Measurements from ENCODE around the gene HECTD4. TPM values are rescaled to one million over a fixed set of nuclear protein-coding genes. Genes with fewer than 3 reads are reported as not detected.

Gene HECTD4
- total and polyA plus RNA-seq, 9 of the 15 experiments (the other 6 are each of a cell fraction or from before 2014, with no cell fraction given) = 3.5 to 33.3 (median 13.5) TPM

DNA sequence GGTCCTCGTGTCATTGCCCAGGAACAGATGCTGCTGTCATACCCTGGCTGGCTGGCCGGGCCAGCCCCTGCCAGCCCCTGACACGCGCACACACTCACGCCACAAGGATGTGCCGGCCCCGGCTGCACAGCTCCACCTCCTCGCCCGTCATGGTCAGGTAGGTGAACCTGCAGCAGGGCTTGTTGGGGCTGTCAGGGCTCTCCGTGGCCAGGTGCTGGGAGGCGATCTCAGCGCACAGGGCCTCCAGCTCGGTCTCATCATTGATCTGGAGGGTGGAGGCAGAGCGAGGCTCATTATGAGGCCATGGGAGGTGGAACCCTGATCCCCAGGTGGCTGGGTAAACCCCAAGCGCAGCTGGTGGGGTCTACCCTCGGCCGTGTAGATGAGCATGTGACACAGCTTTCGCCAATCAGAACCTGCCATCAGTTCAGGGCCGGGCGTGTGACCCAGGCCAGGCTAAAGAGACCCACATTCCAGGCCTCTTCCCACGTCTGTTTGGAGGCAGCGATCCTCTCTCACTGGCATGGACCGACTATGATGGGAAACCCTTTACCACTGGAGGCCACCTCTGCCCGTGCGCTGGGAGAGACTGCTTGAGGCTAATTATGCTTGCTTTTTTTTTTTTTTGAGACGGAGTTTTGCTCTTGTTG lies 218.1 kb downstream of the HECTD4 start:
- in situ Hi-C loops (cut with MboI) = no loop called here
- POLR2A ChIA-PET = interaction anchor here (1.1 kb wide), 1 partner anchor 9 kb away, joined by 3 read pairs; no protein-coding TSS in a partner anchor

More for the DNA sequence above, 218.1 kb downstream of the HECTD4 start:
- no peak overlapping the region for H2AFZ ChIP-seq (ENCODE audit: low read depth, low read length)
- FAIRE-seq = no peak
- intact Hi-C loops (cut with micrococcal nuclease) = no loop called here
- no peak overlapping the region for H3K27ac ChIP-seq (ENCODE audit: extremely low read depth, low read depth, low read length)
- H3K79me2 ChIP-seq (ENCODE audit: control insufficient read depth, insufficient read depth, low read length) = no peaks in the 10 kb centered on the region
- TF ChIP-seq, protein P1, sequence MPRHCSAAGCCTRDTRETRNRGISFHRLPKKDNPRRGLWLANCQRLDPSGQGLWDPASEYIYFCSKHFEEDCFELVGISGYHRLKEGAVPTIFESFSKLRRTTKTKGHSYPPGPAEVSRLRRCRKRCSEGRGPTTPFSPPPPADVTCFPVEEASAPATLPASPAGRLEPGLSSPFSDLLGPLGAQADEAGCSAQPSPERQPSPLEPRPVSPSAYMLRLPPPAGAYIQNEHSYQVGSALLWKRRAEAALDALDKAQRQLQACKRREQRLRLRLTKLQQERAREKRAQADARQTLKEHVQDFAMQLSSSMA (CRISPR knock-in tag; IDR thresholded peaks at IDR 0.05) = no peak
- TF ChIP-seq, protein P2, sequence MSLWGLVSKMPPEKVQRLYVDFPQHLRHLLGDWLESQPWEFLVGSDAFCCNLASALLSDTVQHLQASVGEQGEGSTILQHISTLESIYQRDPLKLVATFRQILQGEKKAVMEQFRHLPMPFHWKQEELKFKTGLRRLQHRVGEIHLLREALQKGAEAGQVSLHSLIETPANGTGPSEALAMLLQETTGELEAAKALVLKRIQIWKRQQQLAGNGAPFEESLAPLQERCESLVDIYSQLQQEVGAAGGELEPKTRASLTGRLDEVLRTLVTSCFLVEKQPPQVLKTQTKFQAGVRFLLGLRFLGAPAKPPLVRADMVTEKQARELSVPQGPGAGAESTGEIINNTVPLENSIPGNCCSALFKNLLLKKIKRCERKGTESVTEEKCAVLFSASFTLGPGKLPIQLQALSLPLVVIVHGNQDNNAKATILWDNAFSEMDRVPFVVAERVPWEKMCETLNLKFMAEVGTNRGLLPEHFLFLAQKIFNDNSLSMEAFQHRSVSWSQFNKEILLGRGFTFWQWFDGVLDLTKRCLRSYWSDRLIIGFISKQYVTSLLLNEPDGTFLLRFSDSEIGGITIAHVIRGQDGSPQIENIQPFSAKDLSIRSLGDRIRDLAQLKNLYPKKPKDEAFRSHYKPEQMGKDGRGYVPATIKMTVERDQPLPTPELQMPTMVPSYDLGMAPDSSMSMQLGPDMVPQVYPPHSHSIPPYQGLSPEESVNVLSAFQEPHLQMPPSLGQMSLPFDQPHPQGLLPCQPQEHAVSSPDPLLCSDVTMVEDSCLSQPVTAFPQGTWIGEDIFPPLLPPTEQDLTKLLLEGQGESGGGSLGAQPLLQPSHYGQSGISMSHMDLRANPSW (CRISPR knock-in tag; IDR thresholded peaks at IDR 0.05) = no peak
- TF ChIP-seq RBM22 (IDR thresholded peaks at IDR 0.05; ENCODE audit: low read depth, low read length, poor library complexity, severe bottlenecking) (peak; percentile 32), POLR2B (IDR thresholded peaks at IDR 0.05; ENCODE audit: low read depth, partially characterized antibody) (no peak), BDP1 (IDR thresholded peaks at IDR 0.05; ENCODE audit: insufficient read depth, insufficient read length) (no peak), ZNF584 (CRISPR knock-in tag; IDR thresholded peaks at IDR 0.05; ENCODE audit: low read depth) (no peak), ZNF707 (CRISPR knock-in tag; conservative IDR thresholded peaks at IDR 0.05) (no peak), SRSF1 (IDR thresholded peaks at IDR 0.05; ENCODE audit: low read depth, low read length) (no peak), POLR2G (IDR thresholded peaks at IDR 0.05; ENCODE audit: low read depth, low read length) (0 out of 2 replicates have a peak, but pooled peaks have one; percentile 22), RFX7 (CRISPR knock-in tag; IDR thresholded peaks at IDR 0.05) (no peak), CEBPG (CRISPR knock-in tag; IDR thresholded peaks at IDR 0.05) (no peak), CEBPG (tag; conservative IDR thresholded peaks at IDR 0.05 in 1 of 2, IDR thresholded peaks at IDR 0.05 in 1 of 2) (no peak), HNRNPUL1 (IDR thresholded peaks at IDR 0.05; ENCODE audit: low read length) (no peak), ZNF175 (CRISPR knock-in tag; IDR thresholded peaks at IDR 0.05; ENCODE audit: low read depth) (no peak)
- TF ChIP-seq, protein P3, sequence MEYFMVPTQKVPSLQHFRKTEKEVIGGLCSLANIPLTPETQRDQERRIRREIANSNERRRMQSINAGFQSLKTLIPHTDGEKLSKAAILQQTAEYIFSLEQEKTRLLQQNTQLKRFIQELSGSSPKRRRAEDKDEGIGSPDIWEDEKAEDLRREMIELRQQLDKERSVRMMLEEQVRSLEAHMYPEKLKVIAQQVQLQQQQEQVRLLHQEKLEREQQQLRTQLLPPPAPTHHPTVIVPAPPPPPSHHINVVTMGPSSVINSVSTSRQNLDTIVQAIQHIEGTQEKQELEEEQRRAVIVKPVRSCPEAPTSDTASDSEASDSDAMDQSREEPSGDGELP (CRISPR knock-in tag; IDR thresholded peaks at IDR 0.05; ENCODE audit: borderline replicate concordance) = no peak
- TF ChIP-seq, protein P4, sequence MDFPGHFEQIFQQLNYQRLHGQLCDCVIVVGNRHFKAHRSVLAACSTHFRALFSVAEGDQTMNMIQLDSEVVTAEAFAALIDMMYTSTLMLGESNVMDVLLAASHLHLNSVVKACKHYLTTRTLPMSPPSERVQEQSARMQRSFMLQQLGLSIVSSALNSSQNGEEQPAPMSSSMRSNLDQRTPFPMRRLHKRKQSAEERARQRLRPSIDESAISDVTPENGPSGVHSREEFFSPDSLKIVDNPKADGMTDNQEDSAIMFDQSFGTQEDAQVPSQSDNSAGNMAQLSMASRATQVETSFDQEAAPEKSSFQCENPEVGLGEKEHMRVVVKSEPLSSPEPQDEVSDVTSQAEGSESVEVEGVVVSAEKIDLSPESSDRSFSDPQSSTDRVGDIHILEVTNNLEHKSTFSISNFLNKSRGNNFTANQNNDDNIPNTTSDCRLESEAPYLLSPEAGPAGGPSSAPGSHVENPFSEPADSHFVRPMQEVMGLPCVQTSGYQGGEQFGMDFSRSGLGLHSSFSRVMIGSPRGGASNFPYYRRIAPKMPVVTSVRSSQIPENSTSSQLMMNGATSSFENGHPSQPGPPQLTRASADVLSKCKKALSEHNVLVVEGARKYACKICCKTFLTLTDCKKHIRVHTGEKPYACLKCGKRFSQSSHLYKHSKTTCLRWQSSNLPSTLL (IDR thresholded peaks at IDR 0.05) = no peak
- no peak overlapping the region for H3K4me2 ChIP-seq (ENCODE audit: insufficient read depth, low read length)
- peaks cover 0 to 17% of the 10 kb centered on the region in 2 experiments; a peak in 2 of 5 replicates for H3K4me1 ChIP-seq (replicated peaks in 1 of 2; ENCODE audit: control insufficient read depth in 2 of 2, insufficient read depth in 2 of 2, low read length in 2 of 2)
- CTCF ChIA-PET (ENCODE audit: low intra/inter-chr PET ratio) = no interaction called here
- H3K4me3 ChIP-seq = no peak overlapping the region
- H3K9ac ChIP-seq (ENCODE audit: insufficient read depth in 1 of 2, low read depth in 2 of 2, low read length in 2 of 2) = no peak overlapping the region; a peak in 1 of 4 replicates
- ATAC-seq = no peak
- no TSS peak for BruUV-seq (replicated peaks)
- H4K20me1 ChIP-seq (replicated peaks; ENCODE audit: control insufficient read depth, insufficient read depth, low read length) = no peaks in the 10 kb centered on the region
- peaks cover 44% of the 10 kb centered on the region; the same call in 2 of the 3 replicates for H3K36me3 ChIP-seq (ENCODE audit: control insufficient read depth, insufficient read depth, low read length)
- H3K9me3 ChIP-seq (replicated peaks; ENCODE audit: control insufficient read depth, insufficient read depth, low read depth, low read length) = peaks cover 7% of the 10 kb centered on the region
- H3K27me3 ChIP-seq (ENCODE audit: control insufficient read depth in 2 of 2, insufficient read depth in 2 of 2, low read length in 2 of 2) = no peaks in the 10 kb centered on the region
- WGBS (ENCODE audit: insufficient coverage, low coverage, missing lambda C conversion rate) = 91% methylated on average over 24 of the region's 26 CpGs
- H3K9me1 ChIP-seq (ENCODE audit: control insufficient read depth, insufficient read depth, low read length) = no peaks in the 10 kb centered on the region
- no peak for DNase-seq (ENCODE audit: extremely low read depth in 1 of 4, low spot score in 3 of 4)

Data from K562 (cell line).